IMR-90 (cell line): ENCODE measurements around the gene CTSL. TPM values are rescaled to one million over a fixed set of nuclear protein-coding genes. Genes with fewer than 3 reads are reported as not detected.

Experiments used
- ATAC-seq: fragments of 200-7000 bp; cut with Tn5 transposase; 2 replicates; pipeline ENCODE4 v1.9.1; 2020; ENCODE audit warnings: low read depth, mild to moderate bottlenecking, moderate library complexity
- BruUV-seq: library from RNA; stranded (reverse); fragments of 400-500 nt; replicated peaks from 2 replicates; lab custom pipeline; 2021; lab: Mats Ljungman, UMichigan
- CTCF ChIA-PET: fragments of 300-600 bp; formaldehyde crosslinking; extraction: SDS; loops from one replicate; lab custom pipeline; 2021; ENCODE audit warnings: antibody characterized with exemption; lab: Yijun Ruan, JAX
- POLR2A ChIA-PET: fragments of 300-600 bp; sonication (Branson Sonifier 250); formaldehyde crosslinking; loops from one replicate; lab custom pipeline; 2022; ENCODE audit warnings: antibody characterized with exemption; ENCODE audit not compliant: unreplicated experiment; lab: Charles Lee
- DNase-seq: peaks from one replicate; pipeline ENCODE4 v3.0.0; 2013
- H2AFZ ChIP-seq: replicated peaks from 2 replicates; pipeline ENCODE3; 2013; ENCODE audit warnings: low read length, mild to moderate bottlenecking; ENCODE audit not compliant: poor library complexity
- H2AK5ac ChIP-seq: 2 replicates; pipeline ENCODE4 v1.6.1; 2013; ENCODE audit warnings: low read depth, low read length, inconsistent platforms
- H2AK9ac ChIP-seq: replicated peaks from 2 replicates; pipeline ENCODE3; 2013; ENCODE audit warnings: mild to moderate bottlenecking, low read depth, low read length, moderate library complexity; ENCODE audit not compliant: poor library complexity
- H2BK120ac ChIP-seq: 2 replicates; pipeline ENCODE4 v1.6.1; 2013; ENCODE audit warnings: low read depth, low read length, inconsistent platforms
- H2BK15ac ChIP-seq: 3 replicates; pipeline ENCODE4 v1.6.1; 2013; ENCODE audit warnings: low read depth, low read length, inconsistent platforms
- H2BK20ac ChIP-seq: 2 replicates; pipeline ENCODE4 v1.6.1; 2013; ENCODE audit warnings: low read depth, mild to moderate bottlenecking, inconsistent platforms, low read length, moderate library complexity
- H2BK5ac ChIP-seq: 2 replicates; pipeline ENCODE4 v1.6.1; 2013; ENCODE audit warnings: mild to moderate bottlenecking, low read depth, low read length, inconsistent platforms; ENCODE audit not compliant: poor library complexity, severe bottlenecking
- H3K14ac ChIP-seq: replicated peaks from 2 replicates; pipeline ENCODE4 v1.6.1; 2013; ENCODE audit warnings: low read depth, low read length, inconsistent platforms
- H3K18ac ChIP-seq: 2 replicates; pipeline ENCODE4 v1.6.1; 2013; ENCODE audit warnings: low read depth, low read length, control low read depth
- H3K23ac ChIP-seq: 2 replicates; pipeline ENCODE4 v1.6.1; 2013; ENCODE audit warnings: low read depth, low read length, inconsistent platforms
- H3K27ac ChIP-seq: 2 replicates; pipeline ENCODE4 v1.5.1; 2013; ENCODE audit warnings: mild to moderate bottlenecking, control low read depth, low read length; ENCODE audit not compliant: insufficient read depth
- H3K27me3 ChIP-seq: 2 replicates; pipeline ENCODE4 v1.6.1; 2013; ENCODE audit warnings: low read length; ENCODE audit not compliant: control insufficient read depth, insufficient read depth
- H3K36me3 ChIP-seq: 2 replicates; pipeline ENCODE4 v1.6.1; 2013; ENCODE audit warnings: low read length, mixed read lengths; ENCODE audit not compliant: control insufficient read depth, insufficient read depth
- H3K4ac ChIP-seq: 2 replicates; pipeline ENCODE4 v1.6.1; 2013; ENCODE audit warnings: low read depth, low read length, inconsistent platforms
- H3K4me1 ChIP-seq: 2 replicates; pipeline ENCODE4 v1.6.1; 2013; ENCODE audit warnings: low read length, mixed read lengths; ENCODE audit not compliant: control insufficient read depth, insufficient read depth
- H3K4me2 ChIP-seq: 2 replicates; pipeline ENCODE4 v1.6.1; 2013; ENCODE audit warnings: low read depth, mild to moderate bottlenecking, control low read depth, low read length, moderate library complexity
- H3K4me3 ChIP-seq: 2 replicates; pipeline ENCODE4 v1.5.1; 2013; ENCODE audit warnings: low read depth, mild to moderate bottlenecking, control low read depth, low read length, moderate library complexity; ENCODE audit not compliant: insufficient read depth
- H3K56ac ChIP-seq: 2 replicates; pipeline ENCODE4 v1.6.1; 2013; ENCODE audit warnings: low read length, inconsistent platforms; ENCODE audit not compliant: insufficient read depth; ENCODE audit errors: extremely low read depth
- H3K79me1 ChIP-seq, 2 experiments: 2 replicates each; pipeline ENCODE4 v1.6.1; 2013; ENCODE audit warnings: low read length in 2 of 2, inconsistent platforms in 1 of 2, low read depth in 1 of 2
- H3K9ac ChIP-seq: 2 replicates; pipeline ENCODE4 v1.6.1; 2013; ENCODE audit warnings: low read depth, low read length, control low read depth
- H3K9me1 ChIP-seq: 2 replicates; pipeline ENCODE4 v1.6.1; 2013; ENCODE audit warnings: low read length, inconsistent platforms; ENCODE audit not compliant: insufficient read depth
- H3K9me3 ChIP-seq: 2 replicates; pipeline ENCODE4 v1.6.1; 2013; ENCODE audit warnings: low read length; ENCODE audit not compliant: control insufficient read depth, insufficient read depth
- H4K20me1 ChIP-seq: 2 replicates; pipeline ENCODE4 v1.6.1; 2013; ENCODE audit warnings: low read length, inconsistent platforms; ENCODE audit not compliant: insufficient read depth
- H4K5ac ChIP-seq: 2 replicates; pipeline ENCODE4 v1.6.1; 2013; ENCODE audit warnings: mild to moderate bottlenecking, low read depth, low read length, control low read depth
- H4K8ac ChIP-seq, 2 experiments: 2 replicates each; pipeline ENCODE4 v1.6.1; 2013; ENCODE audit warnings: low read depth in 2 of 2, low read length in 2 of 2, control low read depth in 1 of 2, inconsistent platforms in 1 of 2
- H4K91ac ChIP-seq: 2 replicates; pipeline ENCODE4 v1.6.1; 2013; ENCODE audit warnings: low read depth, low read length, inconsistent platforms; ENCODE audit not compliant: insufficient read depth
- BHLHE40 ChIP-seq: fragments of 150-350 bp; IDR thresholded peaks from 2 replicates; pipeline ENCODE4 v1.6.1; 2016; ENCODE audit warnings: mild to moderate bottlenecking, low read depth, low read length
- CEBPB ChIP-seq: IDR thresholded peaks from 2 replicates; pipeline ENCODE4 v1.6.1; 2012; ENCODE audit warnings: low read depth, low read length, improper control_type of control experiment
- CHD1 ChIP-seq: IDR thresholded peaks from 2 replicates; pipeline ENCODE4 v1.6.1; 2012; ENCODE audit warnings: low read depth, low read length, improper control_type of control experiment
- FOS ChIP-seq: fragments of 150-350 bp; IDR thresholded peaks from 2 replicates; pipeline ENCODE4 v1.6.1; 2016; ENCODE audit warnings: low read depth, low read length
- MAFK ChIP-seq: IDR thresholded peaks from 2 replicates; pipeline ENCODE4 v1.6.1; 2012; ENCODE audit warnings: low read depth, low read length, improper control_type of control experiment
- MAZ ChIP-seq: IDR thresholded peaks from 2 replicates; pipeline ENCODE4 v1.6.1; 2012; ENCODE audit warnings: low read depth, mild to moderate bottlenecking, low read length, improper control_type of control experiment, moderate library complexity, borderline replicate concordance
- MXI1 ChIP-seq: IDR thresholded peaks from 2 replicates; pipeline ENCODE4 v1.6.1; 2012; ENCODE audit warnings: low read depth, mild to moderate bottlenecking, low read length, moderate library complexity, borderline replicate concordance
- NFE2L2 ChIP-seq: fragments of 150-350 bp; IDR thresholded peaks from 2 replicates; pipeline ENCODE4 v1.6.1; 2016; ENCODE audit warnings: low read depth, mild to moderate bottlenecking, low read length
- POLR2A ChIP-seq: IDR thresholded peaks from 2 replicates; pipeline ENCODE4 v1.6.1; 2012; ENCODE audit warnings: mild to moderate bottlenecking, low read depth, low read length
- RAD21 ChIP-seq: IDR thresholded peaks from 2 replicates; pipeline ENCODE4 v1.6.1; 2012; ENCODE audit warnings: low read length, improper control_type of control experiment
- RCOR1 ChIP-seq: IDR thresholded peaks from 2 replicates; pipeline ENCODE4 v1.6.1; 2012; ENCODE audit warnings: mild to moderate bottlenecking, low read length, improper control_type of control experiment; ENCODE audit not compliant: insufficient replicate concordance
- RFX5 ChIP-seq: IDR thresholded peaks from 2 replicates; pipeline ENCODE4 v1.8.0; 2012; ENCODE audit warnings: low read depth, mild to moderate bottlenecking, low read length, moderate library complexity
- SMC3 ChIP-seq: fragments of 150-350 bp; IDR thresholded peaks from 2 replicates; pipeline ENCODE4 v1.6.1; 2016; ENCODE audit warnings: low read depth, mild to moderate bottlenecking, antibody characterized with exemption, low read length, moderate library complexity
- WGBS, 2 experiments: methylation state at CpG; one replicate each; pipeline versions ENCODE4 v1.1.5 to v1.1.7; 2013; ENCODE audit warnings: missing lambda C conversion rate in 2 of 2; ENCODE audit not compliant: insufficient read length in 1 of 2; ENCODE audit errors: extremely low coverage in 2 of 2; 5-methylcytosine and 5-hydroxymethylcytosine counted together
- dilution Hi-C: fragments of 300-500 bp; cut with HindIII; formaldehyde crosslinking; loops from one replicate; pipeline ENCODE4 v1.14.3; 2018; ENCODE audit warnings: low sequenced_read_pairs; ENCODE audit not compliant: unreplicated experiment
- in situ Hi-C: fragments of 300-500 bp; cut with MboI; formaldehyde crosslinking; loops from 3 replicates; pipeline ENCODE4 v1.14.3; 2019; ENCODE audit warnings: low sequenced_read_pairs, inconsistent platforms, mixed read lengths
- intact Hi-C: fragments of 100-400 bp; cut with micrococcal nuclease; formaldehyde crosslinking; loops from 2 replicates; pipeline ENCODE4 v1.10.0; 2022
- polyA plus RNA-seq, 3 experiments: library from polyadenylated mRNA; depleted of rRNA; stranded (reverse); fragments of >200 nt; gene quantifications; 2 replicates each; pipeline ENCODE4 v1.2.3, GENCODE V29; 2012; ENCODE audit warnings: low replicate concordance in 1 of 3
- total RNA-seq: library from RNA; depleted of rRNA; stranded (reverse); fragments of >200 nt; gene quantifications from 2 replicates; pipeline ENCODE4 v1.2.3, GENCODE V29; 2012
- TF ChIP-seq, protein P1 (sequence below): fragments of 150-350 bp; IDR thresholded peaks from 2 replicates; pipeline ENCODE4 v1.6.1; 2017; ENCODE audit warnings: mild to moderate bottlenecking, antibody characterized with exemption, low read length, low read depth
- TF ChIP-seq, protein P2 (sequence below): fragments of 150-350 bp; IDR thresholded peaks from 2 replicates; pipeline ENCODE4 v1.6.1; 2016; ENCODE audit warnings: low read depth, mild to moderate bottlenecking, low read length, moderate library complexity, borderline replicate concordance
- TF ChIP-seq, protein P3 (sequence below): conservative IDR thresholded peaks from 2 replicates; pipeline ENCODE4 v1.5.1; 2012; ENCODE audit warnings: mild to moderate bottlenecking, low read depth, low read length, improper control_type of control experiment

Gene CTSL
- total and polyA plus RNA-seq, 2 of the 4 experiments (the other 2 are of a cell fraction): 57.0 to 112 TPM

GRCh38 chr9:87685441-87685840 is 40.5 kb upstream of the CTSL start:
- Histone ChIP-seq H3K9ac (no peak overlapping the region), H3K18ac (no peak overlapping the region), H2AK9ac (no peak overlapping the region), H2BK20ac (no peak overlapping the region), H3K27me3 (peaks cover 2% of the 10 kb centered on the region), H3K23ac (no peak overlapping the region), H3K4ac (no peak overlapping the region), H3K79me1 (no peaks in the 10 kb centered on the region), H3K9me1 (no peaks in the 10 kb centered on the region), H4K91ac (no peak overlapping the region), H4K20me1 (no peaks in the 10 kb centered on the region), H2BK120ac (no peak overlapping the region), H3K36me3 (no peaks in the 10 kb centered on the region), H4K8ac (no peak overlapping the region), H2AFZ (peak overlapping the region; percentile 67), H2AK5ac (no peak overlapping the region), H3K56ac (no peak overlapping the region), H2BK15ac (no peak overlapping the region), H3K27ac (no peak overlapping the region), H3K9me3 (no peaks in the 10 kb centered on the region), H3K4me3 (no peak overlapping the region), H3K4me1 (peaks cover 4% of the 10 kb centered on the region), H3K4me2 (no peak overlapping the region), H3K14ac (no peak overlapping the region), H4K5ac (no peak overlapping the region), H2BK5ac (no peak overlapping the region)
- DNase-seq (peak; percentile 67), ATAC-seq (peak; percentile 52)
- intact Hi-C loops (loop anchor here (2.0 kb wide), 1 partner anchor 39 kb away; no protein-coding TSS in a partner anchor), in situ Hi-C loops (loop anchor here (25.0 kb wide), 2 partner anchors 352 to 1327 kb away; no protein-coding TSS in a partner anchor), dilution Hi-C loops (no loop called here)
- ChIA-PET CTCF (interaction anchor here (0.7 to 2.4 kb wide), 6 partner anchors 26 to 129 kb away, joined by 3 to 13 read pairs (median 8); no protein-coding TSS in a partner anchor), POLR2A (no interaction called here)
- BruUV-seq: no TSS peak
- no peak for TF ChIP-seq NFE2L2
- TF ChIP-seq CHD1: no peak
- TF ChIP-seq POLR2A: no peak
- no peak for TF ChIP-seq SMC3
- TF ChIP-seq, protein P1, sequence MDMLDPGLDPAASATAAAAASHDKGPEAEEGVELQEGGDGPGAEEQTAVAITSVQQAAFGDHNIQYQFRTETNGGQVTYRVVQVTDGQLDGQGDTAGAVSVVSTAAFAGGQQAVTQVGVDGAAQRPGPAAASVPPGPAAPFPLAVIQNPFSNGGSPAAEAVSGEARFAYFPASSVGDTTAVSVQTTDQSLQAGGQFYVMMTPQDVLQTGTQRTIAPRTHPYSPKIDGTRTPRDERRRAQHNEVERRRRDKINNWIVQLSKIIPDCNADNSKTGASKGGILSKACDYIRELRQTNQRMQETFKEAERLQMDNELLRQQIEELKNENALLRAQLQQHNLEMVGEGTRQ: no peak
- no peak for TF ChIP-seq RAD21
- no peak for TF ChIP-seq MAZ
- TF ChIP-seq RFX5: no peak
- TF ChIP-seq, protein P2, sequence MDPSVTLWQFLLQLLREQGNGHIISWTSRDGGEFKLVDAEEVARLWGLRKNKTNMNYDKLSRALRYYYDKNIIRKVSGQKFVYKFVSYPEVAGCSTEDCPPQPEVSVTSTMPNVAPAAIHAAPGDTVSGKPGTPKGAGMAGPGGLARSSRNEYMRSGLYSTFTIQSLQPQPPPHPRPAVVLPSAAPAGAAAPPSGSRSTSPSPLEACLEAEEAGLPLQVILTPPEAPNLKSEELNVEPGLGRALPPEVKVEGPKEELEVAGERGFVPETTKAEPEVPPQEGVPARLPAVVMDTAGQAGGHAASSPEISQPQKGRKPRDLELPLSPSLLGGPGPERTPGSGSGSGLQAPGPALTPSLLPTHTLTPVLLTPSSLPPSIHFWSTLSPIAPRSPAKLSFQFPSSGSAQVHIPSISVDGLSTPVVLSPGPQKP: no peak
- no peak for TF ChIP-seq MAFK
- no peak for TF ChIP-seq CEBPB
- no peak for TF ChIP-seq RCOR1
- TF ChIP-seq MXI1: no peak
- TF ChIP-seq, protein P3, sequence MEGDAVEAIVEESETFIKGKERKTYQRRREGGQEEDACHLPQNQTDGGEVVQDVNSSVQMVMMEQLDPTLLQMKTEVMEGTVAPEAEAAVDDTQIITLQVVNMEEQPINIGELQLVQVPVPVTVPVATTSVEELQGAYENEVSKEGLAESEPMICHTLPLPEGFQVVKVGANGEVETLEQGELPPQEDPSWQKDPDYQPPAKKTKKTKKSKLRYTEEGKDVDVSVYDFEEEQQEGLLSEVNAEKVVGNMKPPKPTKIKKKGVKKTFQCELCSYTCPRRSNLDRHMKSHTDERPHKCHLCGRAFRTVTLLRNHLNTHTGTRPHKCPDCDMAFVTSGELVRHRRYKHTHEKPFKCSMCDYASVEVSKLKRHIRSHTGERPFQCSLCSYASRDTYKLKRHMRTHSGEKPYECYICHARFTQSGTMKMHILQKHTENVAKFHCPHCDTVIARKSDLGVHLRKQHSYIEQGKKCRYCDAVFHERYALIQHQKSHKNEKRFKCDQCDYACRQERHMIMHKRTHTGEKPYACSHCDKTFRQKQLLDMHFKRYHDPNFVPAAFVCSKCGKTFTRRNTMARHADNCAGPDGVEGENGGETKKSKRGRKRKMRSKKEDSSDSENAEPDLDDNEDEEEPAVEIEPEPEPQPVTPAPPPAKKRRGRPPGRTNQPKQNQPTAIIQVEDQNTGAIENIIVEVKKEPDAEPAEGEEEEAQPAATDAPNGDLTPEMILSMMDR: no peak
- TF ChIP-seq BHLHE40: no peak
- TF ChIP-seq FOS: no peak
- no CpG with 5 or more reads among the region's 4 CpGs for WGBS, 2 experiments
